Right cardiac atrium (tissue), 5 donors: ENCODE results near the gene MARK4. TPM values are rescaled to one million over a fixed set of nuclear protein-coding genes. Genes with fewer than 3 reads are reported as not detected.

Experiments used
- ATAC-seq, 2 donors: fragments of 200-7000 bp; cut with Tn5 transposase; one replicate each; pipeline versions ENCODE4 v1.8.0 to v1.9.1; 2020; ENCODE audit warnings: moderate library complexity in 2 of 2, mild to moderate bottlenecking in 1 of 2
- DNase-seq, 3 donors: peaks; one replicate each; pipeline ENCODE4 v3.0.0-alpha.2; 2020
- H3K27ac ChIP-seq: one replicate; pipeline ENCODE4 v1.5.1; 2013; ENCODE audit warnings: mild to moderate bottlenecking, low read length, control low read depth, moderate library complexity
- H3K27me3 ChIP-seq: one replicate; pipeline ENCODE4 v1.6.1; 2013; ENCODE audit not compliant: control insufficient read depth, insufficient read depth
- H3K4me1 ChIP-seq: one replicate; pipeline ENCODE4 v1.6.1; 2013; ENCODE audit warnings: low read length; ENCODE audit not compliant: control insufficient read depth, insufficient read depth
- H3K4me3 ChIP-seq: one replicate; pipeline ENCODE4 v1.5.1; 2013; ENCODE audit warnings: low read length, control low read depth
- H3K9me3 ChIP-seq: one replicate; pipeline ENCODE4 v1.6.1; 2013; ENCODE audit warnings: low read length; ENCODE audit not compliant: control insufficient read depth
- WGBS: extraction: QIAGEN DNeasy Blood & Tissue Kit; methylation state at CpG from one replicate; pipeline ENCODE4 v1.1.7; 2013; 5-methylcytosine and 5-hydroxymethylcytosine counted together
- intact Hi-C, 4 donors: fragments of 100-400 bp; cut with DNase I; formaldehyde crosslinking; loops; one replicate each; pipeline versions ENCODE4 v1.11.0 to v1.14.0; 2022 to 2023
- polyA plus RNA-seq: library from polyadenylated mRNA; stranded (reverse); fragments of 200-250 nt; gene quantifications from one replicate; pipeline ENCODE4 v1.2.3, GENCODE V29; 2013
- total RNA-seq, 4 donors: library from RNA; stranded (reverse); fragmentation: NEBNext Ultra II Directional; extraction: Animal tissue kit (Norgen Biotek cat#: 25700); gene quantifications; one replicate each; pipeline ENCODE4 v1.2.1, GENCODE V29; 2021
- donor health status: healthy with polysubstance abuse.
- donor health status: DM: no; HTN: yes; CAD: no.
- donor health status: DM: no; HTN: no; CAD: no.
- donor health status: DM: no; HTN: yes; CAD: no; lungs with severe emphysema.
- donor health status: DM: yes; HTN: yes; CAD: no.

MARK4 gene
- total and polyA plus RNA-seq, 5 donors, result 21.0 to 54.5 (median 35.9) TPM

DNA sequence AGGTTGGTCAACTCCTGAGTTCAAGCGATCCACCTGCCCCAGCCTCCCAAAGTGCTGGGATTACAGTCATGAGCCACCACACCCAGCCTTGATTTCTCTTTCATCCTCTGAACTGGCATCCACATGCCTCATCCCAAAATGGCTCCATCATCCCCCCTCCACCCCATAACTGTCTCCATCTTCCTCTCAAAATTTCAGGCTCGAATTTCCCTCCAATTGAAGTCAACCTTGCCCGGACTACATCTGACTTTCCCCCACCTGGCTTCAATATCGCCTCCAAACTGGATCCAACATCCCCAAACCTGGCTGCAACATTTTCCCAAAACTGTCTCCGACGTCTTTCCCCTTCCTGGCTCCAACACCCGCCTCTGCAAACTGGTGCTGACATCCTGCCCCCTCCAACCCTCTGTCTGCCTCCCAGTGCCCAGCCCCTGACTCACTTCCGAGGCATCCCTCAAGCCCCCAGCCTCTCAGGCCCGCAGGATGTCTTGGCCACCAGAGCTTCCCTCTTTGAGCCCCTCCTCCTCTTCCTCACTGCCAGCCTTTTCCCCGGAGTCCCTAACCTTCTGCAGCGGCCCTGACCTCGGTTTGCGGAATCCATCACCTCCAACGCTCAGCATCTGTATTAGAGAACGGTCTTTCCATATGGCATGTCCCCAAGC lies 6.8 kb upstream of the MARK4 start:
- Histone ChIP-seq H3K27ac (no peak overlapping the region), H3K27me3 (no peaks in the 10 kb centered on the region), H3K9me3 (no peaks in the 10 kb centered on the region), H3K4me3 (no peak overlapping the region), H3K4me1 (no peaks in the 10 kb centered on the region)
- 53% methylated on average over 15 of the region's 15 CpGs for WGBS
- no peak for ATAC-seq
- no peak for DNase-seq
- intact Hi-C loops, result loop anchor here in 2 of 4 donors (10.0 kb wide), 1 partner anchor 49 kb away; no protein-coding TSS in a partner anchor

DNA sequence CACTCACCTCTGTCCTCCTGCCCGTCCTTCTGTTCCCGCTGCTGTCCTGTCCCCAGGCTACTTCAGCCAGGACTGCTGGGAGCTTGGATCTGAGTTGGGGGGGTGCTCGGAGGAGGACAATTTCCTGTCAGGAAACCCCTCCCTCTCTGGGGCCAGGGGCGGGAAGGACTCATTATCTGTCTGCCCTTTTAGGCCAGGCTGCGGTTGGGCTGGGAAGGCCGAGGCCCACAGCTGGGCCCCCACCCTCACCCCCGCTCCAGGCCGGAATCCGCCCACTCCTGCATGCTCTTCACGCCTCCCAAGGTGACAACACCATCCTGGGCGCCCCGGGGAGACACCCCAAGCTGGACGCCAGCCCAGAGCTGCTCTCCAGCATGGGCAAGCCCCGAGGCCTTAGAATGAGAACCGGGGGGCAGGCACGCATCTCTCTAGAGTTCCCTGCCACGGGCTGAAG lies 5.7 kb upstream of the MARK4 start, which contains the start of gene EXOC3L2:
Gene EXOC3L2 (minus strand): TSS at position 74 of the 454 bp plus-strand sequence. CDS start 6,362 bp downstream, outside the sequence.
- intact Hi-C loops, result loop anchor here in 2 of 4 donors (10.0 kb wide), 1 partner anchor 51 kb away; no protein-coding TSS in a partner anchor
- peak; percentile 72 to 88 for ATAC-seq
- peak; percentile 74 to 81 (median 80) for DNase-seq
- Histone ChIP-seq H3K27ac (peak within 1 kb of the TSS; percentile 28), H3K9me3 (no peaks in the 10 kb centered on the region), H3K4me3 (peak within 1 kb of the TSS; percentile 37), H3K27me3 (no peaks in the 10 kb centered on the region), H3K4me1 (no peaks in the 10 kb centered on the region)
- 43% methylated on average over 17 of the region's 17 CpGs for WGBS

DNA sequence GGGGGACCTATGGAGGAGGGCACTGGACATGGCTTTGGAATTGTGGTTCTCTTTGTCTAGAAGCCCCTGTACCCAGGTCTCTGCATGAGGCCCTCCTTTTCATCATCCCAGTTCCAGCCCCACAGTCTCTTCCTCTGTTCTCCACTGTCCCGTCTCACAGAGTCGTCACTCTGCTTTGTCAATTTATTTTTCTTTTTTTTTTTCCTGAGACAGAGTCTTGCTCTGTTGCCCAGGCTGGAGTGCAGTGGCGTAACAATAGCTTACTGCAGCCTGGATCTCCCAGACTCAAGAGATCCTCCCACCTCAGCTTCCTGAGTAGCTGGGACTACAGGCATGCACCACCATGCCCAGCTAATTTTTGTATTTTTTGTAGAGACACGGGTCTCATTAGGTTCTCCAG lies 5.2 kb upstream of the MARK4 start:
- ATAC-seq (peak in 1 of 2 donors; percentile 51), DNase-seq (no peak)
- WGBS, result 42% methylated on average over 4 of the region's 4 CpGs
- Histone ChIP-seq H3K27me3 (no peaks in the 10 kb centered on the region), H3K9me3 (no peaks in the 10 kb centered on the region), H3K4me1 (no peaks in the 10 kb centered on the region), H3K27ac (peak overlapping the region; percentile 14), H3K4me3 (no peak overlapping the region)
- intact Hi-C loops, result loop anchor here in 2 of 4 donors (10.0 kb wide), 1 partner anchor 51 kb away; no protein-coding TSS in a partner anchor

DNA sequence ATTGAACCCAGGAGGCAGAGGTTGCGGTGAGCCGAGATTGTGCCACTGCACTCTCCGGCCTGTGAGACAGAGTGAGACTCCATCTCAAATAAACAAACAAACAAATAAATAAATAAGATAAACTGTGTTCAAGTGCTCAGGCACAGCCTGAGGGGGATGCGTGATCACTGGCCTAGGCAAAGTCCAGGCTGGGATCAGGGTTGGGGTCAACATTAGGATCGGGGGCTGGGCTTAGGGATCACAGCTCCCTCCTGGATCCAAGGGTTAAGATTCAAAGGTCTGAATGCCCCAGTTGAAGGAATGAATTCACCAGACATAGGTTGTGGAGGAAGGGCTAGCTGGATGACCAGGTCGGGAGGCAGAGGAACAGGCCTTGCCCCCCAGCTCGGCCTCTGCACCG lies 3.9 kb upstream of the MARK4 start:
- Histone ChIP-seq H3K4me3 (no peak overlapping the region), H3K27me3 (no peaks in the 10 kb centered on the region), H3K9me3 (no peaks in the 10 kb centered on the region), H3K4me1 (no peaks in the 10 kb centered on the region), H3K27ac (no peak overlapping the region)
- WGBS, result 96% methylated on average over 8 of the region's 8 CpGs
- no peak for ATAC-seq
- DNase-seq, result no peak
- intact Hi-C loops, result loop anchor here in 2 of 4 donors (10.0 kb wide), 1 partner anchor 52 kb away; no protein-coding TSS in a partner anchor

DNA sequence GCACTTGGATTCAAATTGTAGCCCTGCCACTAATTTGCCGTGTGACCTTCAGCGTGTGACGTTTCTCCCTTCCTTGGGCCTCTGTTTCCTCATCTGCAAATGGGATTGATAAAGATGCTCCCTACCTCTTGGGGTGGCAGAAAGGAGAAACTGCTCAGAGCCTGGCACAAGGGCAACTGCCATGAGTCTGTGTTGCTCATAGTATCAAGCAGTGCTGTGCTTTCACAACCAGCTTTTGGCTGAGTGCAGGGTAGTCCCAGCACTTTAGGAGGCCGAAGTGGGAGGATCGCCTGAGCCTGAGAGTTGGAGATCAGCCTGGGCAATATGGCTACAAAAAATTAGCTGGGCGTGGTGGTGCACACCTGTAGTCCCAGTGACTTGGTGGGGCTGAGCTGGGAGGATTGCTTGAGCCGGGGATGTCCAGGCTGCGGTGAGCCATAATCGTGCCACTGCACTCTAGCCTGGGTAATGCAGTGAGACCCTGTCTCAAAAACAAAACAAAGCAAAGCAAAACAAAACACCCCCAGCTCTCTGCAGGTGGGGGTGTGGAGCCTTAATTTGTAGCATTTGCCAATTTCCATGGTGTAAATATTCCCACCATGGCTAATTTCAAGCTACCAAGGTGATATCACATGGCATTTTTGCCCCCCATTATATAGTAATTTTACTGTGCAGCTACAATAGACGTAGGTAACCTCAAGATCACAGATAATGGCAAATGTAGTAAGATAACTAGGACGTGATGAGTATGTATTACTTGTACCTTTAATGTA lies 1.6 kb upstream of the MARK4 start:
- WGBS, result 69% methylated on average over 11 of the region's 11 CpGs
- peaks cover 10% of the 10 kb centered on the region for H3K4me1 ChIP-seq
- intact Hi-C loops, result loop anchor here in 3 of 4 donors (5.0 to 10.0 kb wide), 2 partner anchors 55 to 88 kb away; no protein-coding TSS in a partner anchor

DNA sequence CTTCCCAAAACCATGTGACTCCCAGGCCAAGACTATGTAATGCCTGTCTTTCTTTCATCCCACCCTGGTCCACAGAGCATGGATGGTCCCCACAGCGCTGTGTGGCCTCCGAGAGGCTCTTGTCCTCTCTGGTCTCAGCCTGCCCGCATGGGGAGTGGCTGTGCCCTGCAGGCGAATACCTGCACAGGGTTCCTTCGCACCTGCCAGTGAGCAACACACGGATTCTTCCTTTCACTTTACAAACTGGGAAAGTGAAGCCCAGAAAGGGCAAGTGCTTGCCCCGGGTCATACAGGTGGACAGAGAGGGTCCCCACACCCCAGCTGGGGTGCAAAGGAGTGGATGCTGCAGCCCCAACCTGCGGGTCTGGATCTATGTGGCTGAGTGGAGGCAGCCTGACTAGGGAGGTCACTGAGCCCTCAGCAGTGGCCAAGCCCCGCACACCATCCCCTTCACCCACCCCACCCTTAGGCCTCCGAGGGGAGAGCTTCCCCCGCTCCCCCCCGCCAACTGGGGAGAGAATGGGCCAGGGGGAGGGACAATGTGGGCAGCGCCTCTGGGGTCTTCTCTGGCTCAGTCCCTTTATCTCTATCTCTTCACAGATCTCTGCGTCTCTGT lies 747 bp upstream of the MARK4 start:
- peaks cover 10% of the 10 kb centered on the region for H3K4me1 ChIP-seq
- 41% methylated on average over 14 of the region's 14 CpGs for WGBS
- H3K27ac ChIP-seq, result no peak overlapping the region

More for the DNA sequence above, 1.6 kb upstream of the MARK4 start:
- no peak overlapping the region for H3K4me3 ChIP-seq
- H3K9me3 ChIP-seq, result no peaks in the 10 kb centered on the region
- DNase-seq (no peak), ATAC-seq (no peak)
- no peaks in the 10 kb centered on the region for H3K27me3 ChIP-seq
- H3K27ac ChIP-seq, result no peak overlapping the region

DNA sequence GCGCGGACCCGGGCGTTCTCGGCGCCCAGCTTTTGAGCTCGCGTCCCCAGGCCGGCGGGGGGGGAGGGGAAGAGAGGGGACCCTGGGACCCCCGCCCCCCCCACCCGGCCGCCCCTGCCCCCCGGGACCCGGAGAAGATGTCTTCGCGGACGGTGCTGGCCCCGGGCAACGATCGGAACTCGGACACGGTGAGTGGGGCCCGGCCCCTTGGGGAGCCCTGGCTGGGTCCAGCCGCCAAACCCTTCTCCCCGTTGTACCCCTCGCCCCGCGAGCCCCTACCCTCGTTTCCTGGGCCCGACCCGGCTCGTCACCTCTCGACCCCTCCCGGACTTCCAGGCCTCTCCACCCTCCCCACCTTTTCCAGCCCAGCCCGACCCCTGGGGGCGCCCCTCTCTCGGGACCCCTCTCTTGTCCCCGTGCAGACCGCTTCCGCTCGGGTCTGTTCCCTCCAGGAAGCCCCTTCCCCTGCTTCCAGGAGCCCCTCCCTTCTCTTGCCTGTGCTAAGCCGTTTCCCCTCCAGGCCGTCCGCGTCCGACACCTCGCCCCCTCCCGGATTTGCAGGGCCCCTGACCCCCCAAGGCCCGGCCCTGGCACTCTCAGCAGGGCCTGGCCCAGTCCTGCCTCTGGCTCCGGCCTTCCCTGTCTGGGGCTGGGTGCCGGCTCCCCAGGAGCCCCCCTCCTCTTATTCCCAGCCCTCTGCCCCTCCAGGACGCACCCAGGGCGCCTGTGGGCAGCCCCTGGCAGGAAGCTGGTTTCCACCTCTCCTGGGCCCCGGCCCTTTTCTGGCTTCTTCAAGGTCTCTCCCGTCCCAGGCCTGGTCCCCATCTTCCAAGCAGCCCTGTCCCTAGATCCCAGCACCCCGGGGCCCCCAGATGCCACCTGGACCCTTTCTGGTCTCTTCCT lies 632 bp downstream of the MARK4 start:
- Histone ChIP-seq H3K4me1 (peaks cover 10% of the 10 kb centered on the region), H3K27me3 (no peaks in the 10 kb centered on the region), H3K27ac (no peak overlapping the region), H3K9me3 (no peaks in the 10 kb centered on the region), H3K4me3 (peak overlapping the region; percentile 100)
- intact Hi-C loops, result loop anchor here in 1 of 4 donors (5.0 kb wide), 1 partner anchor 86 kb away; no protein-coding TSS in a partner anchor
- WGBS, result 1% methylated on average over 56 of the region's 57 CpGs
- ATAC-seq (peak; percentile 35 to 42), DNase-seq (peak in 2 of 3 donors; percentile 70 to 74)

More for the DNA sequence above, 747 bp upstream of the MARK4 start:
- intact Hi-C loops, result loop anchor here in 1 of 4 donors (5.0 kb wide), 1 partner anchor 87 kb away; no protein-coding TSS in a partner anchor
- DNase-seq (no peak), ATAC-seq (peak in 1 of 2 donors; percentile 1)
- no peaks in the 10 kb centered on the region for H3K27me3 ChIP-seq
- peak overlapping the region; percentile 100 for H3K4me3 ChIP-seq
- no peaks in the 10 kb centered on the region for H3K9me3 ChIP-seq

DNA sequence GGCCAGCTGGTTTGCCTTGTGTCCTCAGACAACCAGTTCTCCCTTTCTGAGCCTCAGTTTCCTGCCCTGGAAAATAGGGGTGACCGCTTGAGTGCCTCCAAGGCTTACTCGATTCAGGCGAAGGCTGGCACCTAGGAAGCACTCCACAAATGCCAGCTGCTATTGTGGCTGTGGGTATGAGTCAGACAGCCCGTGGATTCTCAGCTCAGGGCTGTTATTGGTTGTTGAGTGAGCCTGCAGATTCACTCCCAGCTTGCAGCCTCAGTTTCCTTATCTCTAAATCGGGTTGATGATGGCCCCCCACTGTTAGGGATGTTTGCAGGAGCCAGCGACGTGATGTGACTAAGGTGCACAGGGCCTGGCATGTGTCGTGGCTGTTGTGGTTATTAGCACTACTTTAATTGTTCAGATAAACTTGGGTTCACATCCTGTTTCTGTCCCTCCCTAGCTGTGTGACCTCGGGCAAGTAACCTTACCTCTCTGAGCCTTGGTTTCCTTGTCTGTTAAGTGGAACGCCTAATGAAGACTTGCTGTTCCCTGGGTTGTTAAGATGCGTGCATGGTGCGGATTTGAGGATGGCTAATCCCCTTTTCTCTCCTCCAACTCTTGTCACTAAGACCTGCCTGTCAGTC lies 2.4 kb downstream of the MARK4 start:
- 73% methylated on average over 12 of the region's 12 CpGs for WGBS
- peaks cover 10% of the 10 kb centered on the region for H3K4me1 ChIP-seq

DNA sequence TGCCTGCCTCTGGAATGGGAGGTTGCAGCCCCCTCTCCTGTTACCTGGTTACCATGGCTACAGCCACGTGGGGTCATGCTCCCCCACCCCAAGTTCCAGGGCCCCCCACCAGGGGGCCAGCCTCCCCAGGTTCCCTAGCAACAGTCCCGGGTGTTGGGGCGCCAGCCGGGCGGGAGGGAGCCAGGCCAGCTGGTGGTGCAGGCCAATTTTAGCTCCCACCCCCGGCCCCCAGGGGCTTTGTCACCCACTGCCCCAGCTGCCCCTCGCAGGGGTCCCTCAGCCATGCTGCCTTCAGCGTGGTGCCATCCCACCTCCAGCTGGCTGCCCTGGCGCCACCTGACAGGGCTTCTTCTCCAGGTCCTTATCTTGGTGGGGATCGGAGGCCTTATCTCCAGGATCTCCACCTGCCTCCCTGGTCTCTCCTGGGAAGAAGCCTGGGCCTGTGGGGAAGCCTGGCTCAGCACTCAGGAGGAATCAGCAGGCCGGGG lies 3.0 kb downstream of the MARK4 start:
- peaks cover 10% of the 10 kb centered on the region for H3K4me1 ChIP-seq
- ATAC-seq (no peak), DNase-seq (no peak)
- no peaks in the 10 kb centered on the region for H3K27me3 ChIP-seq
- no peak overlapping the region for H3K4me3 ChIP-seq
- H3K27ac ChIP-seq, result no peak overlapping the region
- intact Hi-C loops, result loop anchor here in 1 of 4 donors (5.0 kb wide), 1 partner anchor 83 kb away; no protein-coding TSS in a partner anchor
- 62% methylated on average over 11 of the region's 11 CpGs for WGBS
- no peaks in the 10 kb centered on the region for H3K9me3 ChIP-seq

More for the DNA sequence above, 2.4 kb downstream of the MARK4 start:
- no peak overlapping the region for H3K4me3 ChIP-seq
- H3K27ac ChIP-seq, result no peak overlapping the region
- intact Hi-C loops, result loop anchor here in 1 of 4 donors (5.0 kb wide), 1 partner anchor 84 kb away; no protein-coding TSS in a partner anchor
- DNase-seq (no peak), ATAC-seq (no peak)
- H3K27me3 ChIP-seq, result no peaks in the 10 kb centered on the region
- H3K9me3 ChIP-seq, result no peaks in the 10 kb centered on the region
